ENCODE data around the gene PTPRF. TPM values are rescaled to one million over a fixed set of nuclear protein-coding genes. Genes with fewer than 3 reads are reported as not detected.

The PTPRF gene
- total and polyA plus RNA-seq, 12 donors = 1.7 to 10.3 (median 4.5) TPM

- ATAC-seq (no peak), DNase-seq (no peak)
- Histone ChIP-seq H3K4me3 (no peak overlapping the region), H3K4me1 (no peaks in the 10 kb centered on the region), H3K36me3 (no peaks in the 10 kb centered on the region), H3K9me3 (no peaks in the 10 kb centered on the region), H3K27ac (no peak overlapping the region), H3K27me3 (no peaks in the 10 kb centered on the region)
- intact Hi-C loops (cut with DNase I) = no loop called here
- 63 to 77% methylated on average over 10 of the region's 10 CpGs for WGBS, 2 donors
- TF ChIP-seq, protein P1, sequence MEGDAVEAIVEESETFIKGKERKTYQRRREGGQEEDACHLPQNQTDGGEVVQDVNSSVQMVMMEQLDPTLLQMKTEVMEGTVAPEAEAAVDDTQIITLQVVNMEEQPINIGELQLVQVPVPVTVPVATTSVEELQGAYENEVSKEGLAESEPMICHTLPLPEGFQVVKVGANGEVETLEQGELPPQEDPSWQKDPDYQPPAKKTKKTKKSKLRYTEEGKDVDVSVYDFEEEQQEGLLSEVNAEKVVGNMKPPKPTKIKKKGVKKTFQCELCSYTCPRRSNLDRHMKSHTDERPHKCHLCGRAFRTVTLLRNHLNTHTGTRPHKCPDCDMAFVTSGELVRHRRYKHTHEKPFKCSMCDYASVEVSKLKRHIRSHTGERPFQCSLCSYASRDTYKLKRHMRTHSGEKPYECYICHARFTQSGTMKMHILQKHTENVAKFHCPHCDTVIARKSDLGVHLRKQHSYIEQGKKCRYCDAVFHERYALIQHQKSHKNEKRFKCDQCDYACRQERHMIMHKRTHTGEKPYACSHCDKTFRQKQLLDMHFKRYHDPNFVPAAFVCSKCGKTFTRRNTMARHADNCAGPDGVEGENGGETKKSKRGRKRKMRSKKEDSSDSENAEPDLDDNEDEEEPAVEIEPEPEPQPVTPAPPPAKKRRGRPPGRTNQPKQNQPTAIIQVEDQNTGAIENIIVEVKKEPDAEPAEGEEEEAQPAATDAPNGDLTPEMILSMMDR (IDR thresholded peaks at IDR 0.05) = no peak
These were observed 91.8 kb downstream of the PTPRF start for GRCh38 chr1:43622471-43622870.

DNA sequence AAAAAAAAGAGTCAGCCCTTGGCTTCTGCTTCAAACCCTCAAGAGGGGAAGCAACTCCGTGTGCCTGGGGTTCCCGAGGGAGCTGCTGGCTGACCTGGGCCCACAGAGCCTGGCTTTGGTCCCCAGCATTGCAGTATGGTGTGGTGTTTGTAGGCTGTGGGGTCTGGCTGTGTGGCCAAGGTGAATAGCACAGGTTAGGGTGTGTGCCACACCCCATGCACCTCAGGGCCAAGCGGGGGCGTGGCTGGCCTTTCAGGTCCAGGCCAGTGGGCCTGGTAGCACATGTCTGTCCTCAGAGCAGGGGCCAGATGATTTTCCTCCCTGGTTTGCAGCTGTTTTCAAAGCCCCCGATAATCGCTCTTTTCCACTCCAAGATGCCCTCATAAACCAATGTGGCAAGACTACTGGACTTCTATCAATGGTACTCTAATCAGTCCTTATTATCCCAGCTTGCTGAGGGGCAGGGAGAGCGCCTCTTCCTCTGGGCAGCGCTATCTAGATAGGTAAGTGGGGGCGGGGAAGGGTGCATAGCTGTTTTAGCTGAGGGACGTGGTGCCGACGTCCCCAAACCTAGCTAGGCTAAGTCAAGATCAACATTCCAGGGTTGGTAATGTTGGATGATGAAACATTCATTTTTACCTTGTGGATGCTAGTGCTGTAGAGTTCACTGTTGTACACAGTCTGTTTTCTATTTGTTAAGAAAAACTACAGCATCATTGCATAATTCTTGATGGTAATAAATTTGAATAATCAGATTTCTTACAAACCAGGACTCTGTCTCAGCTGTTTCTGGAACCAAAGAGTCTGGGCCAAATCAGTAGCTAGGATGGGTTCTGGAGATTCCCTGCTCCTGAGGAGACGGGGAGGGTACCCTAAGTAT is 92.5 kb downstream of the PTPRF start:
- DNase-seq = no peak
- TF ChIP-seq, protein P1 (IDR thresholded peaks at IDR 0.05) = no peak
- Histone ChIP-seq H3K9me3 (no peaks in the 10 kb centered on the region), H3K4me1 (no peaks in the 10 kb centered on the region), H3K36me3 (no peaks in the 10 kb centered on the region), H3K27me3 (no peaks in the 10 kb centered on the region), H3K27ac (no peak overlapping the region), H3K4me3 (no peak overlapping the region)
- ATAC-seq = no peak
- intact Hi-C loops (cut with DNase I) = no loop called here
- WGBS, 2 donors = 91% methylated on average over 13 of the region's 13 CpGs

GRCh38 chr1:43625063-43625780 is 94.5 kb downstream of the PTPRF start:
- Histone ChIP-seq H3K27me3 (no peaks in the 10 kb centered on the region), H3K36me3 (no peaks in the 10 kb centered on the region), H3K9me3 (no peaks in the 10 kb centered on the region), H3K4me3 (no peak overlapping the region), H3K4me1 (no peaks in the 10 kb centered on the region), H3K27ac (no peak overlapping the region)
- no peak for ATAC-seq
- TF ChIP-seq, protein P1 (IDR thresholded peaks at IDR 0.05) = no peak
- 89 to 90% methylated on average over 16 of the region's 16 CpGs for WGBS, 2 donors
- DNase-seq = no peak
- intact Hi-C loops (cut with DNase I) = no loop called here

DNA sequence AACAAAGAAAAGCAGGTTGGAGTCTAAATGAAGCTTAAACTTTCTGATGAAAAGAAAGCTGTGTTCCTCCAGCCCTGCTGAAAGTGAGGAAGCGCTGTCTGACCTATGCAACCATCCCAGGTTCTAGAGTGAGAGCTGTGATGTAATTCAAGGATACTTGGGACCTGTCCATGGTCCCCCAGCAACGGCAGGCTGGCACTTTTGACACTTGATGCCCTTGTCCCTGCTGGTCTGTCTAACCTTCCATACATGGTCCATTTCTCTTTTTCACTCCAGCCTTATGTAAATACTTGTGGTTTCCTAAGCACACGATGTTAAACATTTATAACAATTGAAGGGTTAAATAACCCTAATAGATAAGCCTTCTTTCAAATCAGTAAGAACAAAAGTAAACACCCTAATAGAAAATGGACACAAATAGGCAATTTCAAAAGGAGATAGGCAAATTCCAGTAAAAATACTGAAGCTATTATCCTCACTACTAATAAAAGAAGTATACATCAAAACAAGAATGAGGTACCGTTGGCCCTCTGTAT is 101.5 kb downstream of the PTPRF start:
- intact Hi-C loops (cut with DNase I) = no loop called here
- Histone ChIP-seq H3K27me3 (no peaks in the 10 kb centered on the region), H3K36me3 (no peaks in the 10 kb centered on the region), H3K4me1 (no peaks in the 10 kb centered on the region), H3K27ac (no peak overlapping the region), H3K4me3 (no peak overlapping the region), H3K9me3 (no peaks in the 10 kb centered on the region)
- ATAC-seq = no peak
- TF ChIP-seq, protein P1 (IDR thresholded peaks at IDR 0.05) = no peak
- WGBS, 2 donors = 56 to 59% methylated on average over 4 of the region's 4 CpGs
- no peak for DNase-seq
